Measurements from ENCODE around the gene PRKCB. TPM values are rescaled to one million over a fixed set of nuclear protein-coding genes. Genes with fewer than 3 reads are reported as not detected.

The PRKCB gene
- total and polyA plus RNA-seq, 9 donors = 0.38 to 5.0 (median 1.2) TPM

DNA sequence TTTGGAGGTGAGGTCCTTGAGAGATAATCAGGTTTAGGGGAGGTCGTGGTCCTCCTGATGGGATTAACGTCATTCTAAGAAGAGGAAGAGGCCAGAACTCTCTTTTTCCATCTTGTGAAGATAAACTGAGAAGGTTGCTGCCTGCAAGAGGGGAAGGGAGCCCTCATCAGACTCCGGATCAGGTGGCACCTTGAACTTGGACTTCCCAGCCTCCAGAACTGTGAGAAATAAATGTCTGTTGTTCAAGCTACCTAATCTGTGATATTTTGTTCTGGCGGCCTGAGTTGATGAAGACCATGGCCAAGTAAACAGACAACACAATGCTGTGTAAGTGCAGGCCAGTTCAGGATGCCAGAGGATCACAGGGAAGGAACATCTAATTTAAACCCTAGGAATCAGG is 10.9 kb upstream of the PRKCB start:
- no peak overlapping the region for H3K27ac ChIP-seq
- 46 to 56% (median 50%) methylated on average over 4 of the region's 4 CpGs for WGBS, 3 donors
- no peak for DNase-seq
- intact Hi-C loops (cut with DNase I) = no loop called here
- no peaks in the 10 kb centered on the region for H3K4me1 ChIP-seq (ENCODE audit: insufficient read depth)
- no peaks in the 10 kb centered on the region for H3K36me3 ChIP-seq
- H3K9me3 ChIP-seq = no peaks in the 10 kb centered on the region
- TF ChIP-seq EP300 (IDR thresholded peaks at IDR 0.05) (no peak), POLR2A (IDR thresholded peaks at IDR 0.05) (no peak)
- TF ChIP-seq, protein P1, sequence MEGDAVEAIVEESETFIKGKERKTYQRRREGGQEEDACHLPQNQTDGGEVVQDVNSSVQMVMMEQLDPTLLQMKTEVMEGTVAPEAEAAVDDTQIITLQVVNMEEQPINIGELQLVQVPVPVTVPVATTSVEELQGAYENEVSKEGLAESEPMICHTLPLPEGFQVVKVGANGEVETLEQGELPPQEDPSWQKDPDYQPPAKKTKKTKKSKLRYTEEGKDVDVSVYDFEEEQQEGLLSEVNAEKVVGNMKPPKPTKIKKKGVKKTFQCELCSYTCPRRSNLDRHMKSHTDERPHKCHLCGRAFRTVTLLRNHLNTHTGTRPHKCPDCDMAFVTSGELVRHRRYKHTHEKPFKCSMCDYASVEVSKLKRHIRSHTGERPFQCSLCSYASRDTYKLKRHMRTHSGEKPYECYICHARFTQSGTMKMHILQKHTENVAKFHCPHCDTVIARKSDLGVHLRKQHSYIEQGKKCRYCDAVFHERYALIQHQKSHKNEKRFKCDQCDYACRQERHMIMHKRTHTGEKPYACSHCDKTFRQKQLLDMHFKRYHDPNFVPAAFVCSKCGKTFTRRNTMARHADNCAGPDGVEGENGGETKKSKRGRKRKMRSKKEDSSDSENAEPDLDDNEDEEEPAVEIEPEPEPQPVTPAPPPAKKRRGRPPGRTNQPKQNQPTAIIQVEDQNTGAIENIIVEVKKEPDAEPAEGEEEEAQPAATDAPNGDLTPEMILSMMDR (IDR thresholded peaks at IDR 0.05) = no peak
- H3K27me3 ChIP-seq = no peaks in the 10 kb centered on the region
- H3K4me3 ChIP-seq = no peak overlapping the region

GRCh38 chr16:23826528-23827045 is 9.2 kb upstream of the PRKCB start:
- TF ChIP-seq EP300 (IDR thresholded peaks at IDR 0.05) = no peak
- TF ChIP-seq POLR2A (IDR thresholded peaks at IDR 0.05) = no peak
- 45 to 66% (median 57%) methylated on average over 6 of the region's 6 CpGs for WGBS, 3 donors

DNA sequence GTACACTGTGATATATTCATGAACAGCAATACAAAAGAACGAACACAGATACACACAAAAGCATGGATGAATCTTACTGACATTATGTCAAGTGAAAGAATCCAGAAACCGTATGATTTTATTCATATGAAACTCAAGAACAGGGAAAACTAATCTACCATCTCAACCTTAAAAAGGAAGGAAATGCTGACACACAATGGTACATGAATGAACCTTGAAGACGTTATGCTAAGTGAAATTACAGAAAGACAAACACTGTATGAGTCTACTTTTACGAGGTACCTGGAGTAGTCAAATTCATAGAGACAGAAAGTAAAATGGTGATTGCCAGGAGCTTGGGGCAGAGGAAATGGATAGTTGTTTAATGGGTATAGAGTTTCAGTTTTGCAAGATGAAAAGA is 8.7 kb upstream of the PRKCB start:
- intact Hi-C loops (cut with DNase I) = no loop called here
- no peak overlapping the region for H3K27ac ChIP-seq
- no peaks in the 10 kb centered on the region for H3K4me1 ChIP-seq (ENCODE audit: insufficient read depth)
- TF ChIP-seq EP300 (IDR thresholded peaks at IDR 0.05) = no peak
- TF ChIP-seq, protein P1 (IDR thresholded peaks at IDR 0.05) = no peak
- no peak for TF ChIP-seq POLR2A (IDR thresholded peaks at IDR 0.05)
- H3K4me3 ChIP-seq = no peak overlapping the region
- 53 to 63% (median 56%) methylated on average over 4 of the region's 4 CpGs for WGBS, 3 donors
- no peaks in the 10 kb centered on the region for H3K9me3 ChIP-seq
- H3K27me3 ChIP-seq = no peaks in the 10 kb centered on the region
- no peaks in the 10 kb centered on the region for H3K36me3 ChIP-seq
- no peak for DNase-seq

More at GRCh38 chr16:23826528-23827045, 9.2 kb upstream of the PRKCB start:
- DNase-seq = no peak
- Histone ChIP-seq H3K9me3 (no peaks in the 10 kb centered on the region), H3K27ac (no peak overlapping the region), H3K36me3 (no peaks in the 10 kb centered on the region), H3K4me1 (ENCODE audit: insufficient read depth) (no peaks in the 10 kb centered on the region), H3K27me3 (no peaks in the 10 kb centered on the region), H3K4me3 (no peak overlapping the region)
- intact Hi-C loops (cut with DNase I) = no loop called here

DNA sequence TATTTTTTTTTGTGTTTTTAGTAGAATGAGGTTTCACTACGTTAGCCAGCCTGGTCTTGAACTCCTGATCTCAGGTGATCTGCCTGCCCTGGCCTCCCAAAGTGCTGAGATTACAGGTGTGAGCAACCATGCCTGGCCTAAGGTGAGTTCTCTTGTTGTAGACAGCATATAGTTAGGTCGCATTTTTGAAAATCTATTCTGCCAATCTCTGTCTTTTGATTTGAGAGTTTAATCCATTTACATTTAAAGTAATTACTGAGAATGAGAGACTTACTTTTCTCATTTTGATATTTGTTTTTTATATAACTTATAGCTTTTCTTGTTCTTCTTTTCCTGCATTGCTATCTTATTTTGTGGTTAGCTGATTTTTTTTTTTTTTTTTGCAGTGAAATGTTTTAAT is 6.3 kb upstream of the PRKCB start:
- 70 to 82% (median 80%) methylated on average over 2 of the region's 2 CpGs for WGBS, 3 donors
- TF ChIP-seq POLR2A (IDR thresholded peaks at IDR 0.05) = no peak
- TF ChIP-seq, protein P1 (IDR thresholded peaks at IDR 0.05) = no peak
- no peak for TF ChIP-seq EP300 (IDR thresholded peaks at IDR 0.05)
- intact Hi-C loops (cut with DNase I) = no loop called here

DNA sequence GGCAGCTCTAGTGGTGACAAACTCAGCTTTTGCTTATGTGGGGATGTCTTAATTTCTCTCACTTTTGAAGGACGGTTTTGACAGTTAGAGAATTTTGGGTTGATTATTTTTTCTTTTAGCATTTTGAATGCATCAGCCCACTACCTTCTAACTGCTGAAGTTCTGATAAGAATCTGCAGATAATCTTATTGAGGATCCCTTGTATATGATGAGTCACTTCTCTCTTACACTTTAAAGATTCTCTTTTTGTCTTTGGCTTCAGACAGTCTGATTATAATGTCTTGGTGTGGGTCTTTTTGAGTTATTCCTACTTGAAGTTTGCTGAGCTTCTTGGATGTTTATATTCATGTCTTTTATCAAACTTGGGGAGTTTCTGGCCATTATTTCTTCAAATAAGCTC is 5.5 kb upstream of the PRKCB start:
- TF ChIP-seq, protein P1 (IDR thresholded peaks at IDR 0.05) = no peak
- TF ChIP-seq POLR2A (IDR thresholded peaks at IDR 0.05) (no peak), EP300 (IDR thresholded peaks at IDR 0.05) (no peak)
- Histone ChIP-seq H3K27ac (no peak overlapping the region), H3K36me3 (no peaks in the 10 kb centered on the region), H3K4me3 (no peak overlapping the region), H3K9me3 (no peaks in the 10 kb centered on the region), H3K4me1 (ENCODE audit: insufficient read depth) (no peaks in the 10 kb centered on the region), H3K27me3 (no peaks in the 10 kb centered on the region)
- intact Hi-C loops (cut with DNase I) = no loop called here
- WGBS, 3 donors = 0 to 3% (median 0%) methylated on average over 1 of the region's 1 CpG
- DNase-seq = no peak

More for the DNA sequence above, 6.3 kb upstream of the PRKCB start:
- Histone ChIP-seq H3K9me3 (no peaks in the 10 kb centered on the region), H3K36me3 (no peaks in the 10 kb centered on the region), H3K4me3 (no peak overlapping the region), H3K27ac (no peak overlapping the region), H3K4me1 (ENCODE audit: insufficient read depth) (no peaks in the 10 kb centered on the region), H3K27me3 (no peaks in the 10 kb centered on the region)
- DNase-seq = no peak

Measured in ovary (tissue), 9 donors.